22Rv1 (cell line): ENCODE results near the gene ACOD1.

Experiments
- H3K27ac ChIP-seq: fragments of 450-650 bp; 2 replicates; pipeline ENCODE4 v1.5.1; 2017
- ZFX ChIP-seq: fragments of 450-650 bp; IDR thresholded peaks from 2 replicates; pipeline ENCODE4 v1.6.1; 2017; ENCODE audit warnings: antibody characterized with exemption, borderline replicate concordance
- TF ChIP-seq, protein P1 (sequence below): fragments of 450-650 bp; IDR thresholded peaks from 2 replicates; pipeline ENCODE4 v1.5.1; 2017; ENCODE audit warnings: mild to moderate bottlenecking

ACOD1 gene

DNA sequence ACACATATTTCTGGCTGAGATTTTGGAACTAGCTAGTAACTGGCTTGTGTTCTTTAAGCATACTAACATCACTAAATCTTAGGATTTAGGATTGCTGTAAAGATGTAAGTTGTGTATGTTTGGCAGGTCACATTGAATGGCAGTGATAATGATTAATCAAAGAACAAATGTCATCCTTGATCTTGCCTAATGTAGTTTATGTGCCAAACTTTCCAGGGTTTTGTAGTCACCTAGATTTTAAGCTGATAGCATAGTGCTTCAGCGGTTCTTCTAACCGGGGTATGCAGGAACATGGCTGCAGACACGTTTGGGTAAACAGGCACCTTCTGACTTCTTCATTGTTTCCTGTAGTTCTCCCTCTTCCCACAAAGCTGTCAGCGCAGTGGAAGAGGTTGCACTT is 53.2 kb downstream of the ACOD1 start:
- H3K27ac ChIP-seq: no peak overlapping the region

DNA sequence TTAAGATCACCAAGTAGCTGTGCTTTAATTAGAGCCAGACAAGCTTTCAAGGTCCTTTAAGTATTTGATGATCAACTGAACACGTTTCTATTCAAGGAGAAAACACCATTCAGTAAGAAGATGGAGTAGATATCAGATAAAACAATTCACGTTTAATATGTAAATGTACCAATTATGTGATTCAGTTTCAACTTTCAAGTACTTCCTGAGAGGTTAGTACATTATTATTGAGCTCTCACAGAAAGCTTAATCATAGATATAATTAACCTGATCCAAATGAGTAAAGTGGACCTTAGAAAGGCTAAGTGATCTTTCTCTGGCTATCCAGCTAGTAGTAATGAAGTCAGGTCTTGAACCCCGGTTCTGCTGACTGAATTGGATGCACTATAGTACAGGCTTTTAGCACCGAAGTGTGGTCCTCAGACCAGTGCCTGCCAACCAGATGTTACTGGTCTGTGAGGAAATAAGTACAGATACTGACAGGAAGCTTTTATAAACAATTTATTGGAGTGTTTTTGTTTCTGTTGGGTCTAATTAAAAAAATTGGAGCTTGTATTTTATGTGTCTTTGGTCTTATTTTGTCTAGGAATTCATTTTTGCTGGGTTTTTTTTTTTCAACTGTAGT is 53.8 kb downstream of the ACOD1 start:
- H3K27ac ChIP-seq: no peak overlapping the region
- TF ChIP-seq, protein P1, sequence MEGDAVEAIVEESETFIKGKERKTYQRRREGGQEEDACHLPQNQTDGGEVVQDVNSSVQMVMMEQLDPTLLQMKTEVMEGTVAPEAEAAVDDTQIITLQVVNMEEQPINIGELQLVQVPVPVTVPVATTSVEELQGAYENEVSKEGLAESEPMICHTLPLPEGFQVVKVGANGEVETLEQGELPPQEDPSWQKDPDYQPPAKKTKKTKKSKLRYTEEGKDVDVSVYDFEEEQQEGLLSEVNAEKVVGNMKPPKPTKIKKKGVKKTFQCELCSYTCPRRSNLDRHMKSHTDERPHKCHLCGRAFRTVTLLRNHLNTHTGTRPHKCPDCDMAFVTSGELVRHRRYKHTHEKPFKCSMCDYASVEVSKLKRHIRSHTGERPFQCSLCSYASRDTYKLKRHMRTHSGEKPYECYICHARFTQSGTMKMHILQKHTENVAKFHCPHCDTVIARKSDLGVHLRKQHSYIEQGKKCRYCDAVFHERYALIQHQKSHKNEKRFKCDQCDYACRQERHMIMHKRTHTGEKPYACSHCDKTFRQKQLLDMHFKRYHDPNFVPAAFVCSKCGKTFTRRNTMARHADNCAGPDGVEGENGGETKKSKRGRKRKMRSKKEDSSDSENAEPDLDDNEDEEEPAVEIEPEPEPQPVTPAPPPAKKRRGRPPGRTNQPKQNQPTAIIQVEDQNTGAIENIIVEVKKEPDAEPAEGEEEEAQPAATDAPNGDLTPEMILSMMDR: no peak

More for the DNA sequence above, 53.2 kb downstream of the ACOD1 start:
- no peak for TF ChIP-seq ZFX
- TF ChIP-seq, protein P1: no peak

DNA sequence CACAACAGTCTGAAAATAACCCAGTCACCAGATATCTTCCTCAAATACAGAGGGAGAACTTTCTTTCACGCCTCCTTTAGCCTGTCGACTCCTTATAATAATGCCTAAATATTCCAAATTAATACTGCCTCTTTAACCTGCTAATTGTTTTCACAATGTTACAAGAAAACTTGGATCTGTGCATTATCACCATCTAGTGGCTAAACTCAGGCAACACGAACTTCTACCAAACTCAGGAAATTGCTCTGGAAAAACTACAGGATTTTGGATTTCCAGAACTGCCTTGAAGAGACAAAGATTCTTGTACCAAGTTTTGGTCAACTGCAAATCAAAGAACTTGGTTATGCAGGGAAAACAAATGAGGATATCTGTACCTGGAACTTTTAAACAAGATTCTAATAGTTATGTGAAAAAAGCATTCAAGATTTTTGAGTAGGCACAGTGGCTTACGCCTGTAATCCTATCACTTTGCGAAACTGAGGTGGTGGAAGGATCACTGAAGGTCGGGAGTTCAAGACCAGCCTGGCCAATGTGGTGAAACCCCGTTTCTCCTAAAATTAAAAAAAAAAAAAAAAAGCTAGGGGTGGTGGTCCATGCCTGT is 54.4 kb downstream of the ACOD1 start:
- H3K27ac ChIP-seq: no peak overlapping the region
- TF ChIP-seq, protein P1: peak; percentile 83
- no peak for TF ChIP-seq ZFX
